GM21390 (cell line): ENCODE data around the gene STRC.
"Not testable (repeated sequence)": the region's sequence is repeated elsewhere in the genome, so short reads cannot be mapped to it uniquely, and the experiment has no call there.

Source experiments
- ATAC-seq: cut with Tn5 transposase; IDR thresholded peaks from one replicate; pipeline ENCODE4 v1.9.1; 2021; ENCODE audit not compliant: unreplicated experiment

STRC gene

GRCh38 chr15:43618700-43619099 lies at the start of gene STRC:
Gene STRC, minus strand, starts transcription at chr15:43618800. Its CDS starts 78 bp downstream, at chr15:43618722.
- not testable (repeated sequence) for ATAC-seq

GRCh38 chr15:43666177-43666576 lies 47.6 kb upstream of the STRC start:
- not testable (repeated sequence) for ATAC-seq

DNA sequence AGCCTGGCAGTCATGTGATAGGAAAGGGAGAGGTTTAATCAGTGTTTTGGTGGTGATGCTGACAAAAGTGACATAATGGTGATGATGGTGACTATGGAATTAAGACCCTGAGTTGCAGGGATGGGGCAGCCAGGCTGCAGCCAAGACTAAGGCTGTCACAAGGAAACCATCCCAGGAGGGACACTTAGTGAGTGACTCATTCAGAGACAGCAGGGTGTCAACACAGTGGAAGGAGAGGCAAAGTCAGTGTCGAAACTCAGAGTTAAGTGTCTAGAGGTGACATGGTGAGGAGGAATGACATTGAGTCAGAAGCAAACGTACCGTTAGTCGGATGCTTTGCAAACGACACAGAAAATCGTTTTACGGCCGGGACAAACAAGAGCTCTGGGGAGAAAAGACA lies 44.7 kb upstream of the STRC start:
- ATAC-seq: not testable (repeated sequence)

GRCh38 chr15:43662293-43662692 lies 43.7 kb upstream of the STRC start:
- ATAC-seq: not testable (repeated sequence)

- ATAC-seq: not testable (repeated sequence)
Measured at GRCh38 chr15:43659727-43660126, 41.1 kb upstream of the STRC start.

GRCh38 chr15:43649430-43649926 lies 30.9 kb upstream of the STRC start:
- ATAC-seq: not testable (repeated sequence)

DNA sequence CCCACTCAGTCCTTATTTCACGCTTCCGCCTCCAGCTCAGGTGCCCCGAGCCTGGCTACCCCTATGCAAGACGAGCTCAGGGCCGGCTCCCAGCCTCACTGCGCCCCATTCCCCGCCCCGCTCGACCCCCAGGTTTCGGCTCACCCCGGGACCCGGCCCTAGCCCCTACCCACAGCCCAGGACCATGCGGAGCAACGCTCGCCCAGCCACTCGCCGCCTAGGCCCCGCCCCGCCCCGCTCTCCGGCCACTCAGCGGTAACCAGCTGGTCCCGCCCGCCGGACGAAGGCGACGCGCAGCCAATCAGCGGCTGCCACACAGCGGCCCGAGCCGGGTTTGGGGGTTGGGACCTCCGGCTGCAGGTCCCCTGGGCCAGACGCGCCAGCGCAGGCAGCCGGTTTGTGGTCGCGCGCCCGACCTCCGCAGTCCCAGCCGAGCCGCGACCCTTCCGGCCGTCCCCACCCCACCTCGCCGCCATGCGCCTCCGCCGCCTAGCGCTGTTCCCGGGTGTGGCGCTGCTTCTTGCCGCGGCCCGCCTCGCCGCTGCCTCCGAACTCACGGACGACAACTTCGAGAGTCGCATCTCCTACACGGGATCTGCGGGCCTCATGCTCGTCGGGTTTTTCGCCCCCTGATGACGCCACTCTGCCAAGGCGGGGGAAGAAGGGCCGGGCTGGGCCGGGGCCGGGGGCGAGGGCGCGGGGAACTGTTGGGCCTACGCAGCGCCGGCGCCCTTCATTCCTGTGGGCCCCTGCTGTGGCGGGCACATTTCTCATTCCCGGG lies 30.2 kb upstream of the STRC start, which contains the start of gene CATSPER2:
TSS of gene CATSPER2 (minus strand) at position 196 of the 781 bp plus-strand sequence. CDS start 783 bp downstream, outside the sequence.
- no peak for ATAC-seq

DNA sequence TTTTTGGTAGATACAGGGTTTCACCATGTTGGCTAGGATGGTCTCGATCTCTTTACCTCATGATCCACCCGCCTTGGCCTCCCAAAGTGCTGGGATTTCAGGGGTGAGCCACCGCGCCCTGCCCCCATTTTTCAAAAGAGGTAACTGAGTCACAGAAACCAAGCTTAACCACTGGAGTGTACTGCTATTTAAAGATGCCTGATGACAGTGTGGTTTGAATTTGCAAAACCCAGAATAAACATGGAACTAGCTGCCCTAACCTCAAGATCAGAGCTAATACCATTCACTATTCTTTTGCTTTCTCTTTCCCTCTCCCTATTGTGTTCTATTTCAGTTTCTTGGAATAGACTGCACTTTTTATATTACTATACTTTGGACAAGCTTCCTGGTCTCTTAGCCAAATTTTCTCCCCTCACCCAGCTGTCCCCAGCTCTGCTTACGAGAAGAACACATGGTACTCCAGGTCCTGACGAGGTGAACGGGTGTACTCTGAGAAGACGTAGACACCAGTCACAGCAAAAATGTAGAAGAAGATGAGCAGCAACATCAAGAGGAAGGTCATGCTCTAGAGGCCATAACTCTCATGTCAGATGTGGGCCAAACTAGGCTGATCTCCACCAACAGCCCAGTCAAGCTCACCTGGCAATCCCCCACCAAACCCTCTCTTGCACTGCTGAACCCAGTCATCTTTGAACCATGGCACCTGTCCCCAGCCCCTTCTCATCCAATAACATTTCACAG lies 20.0 kb upstream of the STRC start:
- peak; percentile 86 for ATAC-seq

DNA sequence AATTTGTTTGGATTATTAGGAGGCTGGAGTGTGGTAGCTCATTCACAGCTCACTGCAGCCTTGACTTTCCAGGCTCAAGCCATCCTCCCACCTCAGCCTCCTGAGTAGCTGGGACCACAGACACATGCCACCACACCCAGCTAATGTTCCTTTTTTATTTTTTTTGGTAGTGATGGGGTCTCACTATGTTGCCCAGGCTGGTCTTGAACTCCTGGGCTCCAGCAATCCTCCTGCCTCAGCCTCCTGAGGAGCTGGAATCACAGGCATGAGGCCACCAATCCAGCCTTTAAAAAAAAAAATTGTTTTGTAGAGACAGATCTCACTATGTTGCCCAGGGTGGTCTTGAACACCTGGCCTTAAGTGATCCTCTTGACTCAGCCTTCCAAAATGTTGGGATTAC lies 8.3 kb upstream of the STRC start:
- not testable (repeated sequence) for ATAC-seq

- no peak for ATAC-seq
Measured at GRCh38 chr15:43625106-43625505, 6.5 kb upstream of the STRC start.

GRCh38 chr15:43622068-43622799 lies 3.6 kb upstream of the STRC start:
- not testable (repeated sequence) for ATAC-seq

DNA sequence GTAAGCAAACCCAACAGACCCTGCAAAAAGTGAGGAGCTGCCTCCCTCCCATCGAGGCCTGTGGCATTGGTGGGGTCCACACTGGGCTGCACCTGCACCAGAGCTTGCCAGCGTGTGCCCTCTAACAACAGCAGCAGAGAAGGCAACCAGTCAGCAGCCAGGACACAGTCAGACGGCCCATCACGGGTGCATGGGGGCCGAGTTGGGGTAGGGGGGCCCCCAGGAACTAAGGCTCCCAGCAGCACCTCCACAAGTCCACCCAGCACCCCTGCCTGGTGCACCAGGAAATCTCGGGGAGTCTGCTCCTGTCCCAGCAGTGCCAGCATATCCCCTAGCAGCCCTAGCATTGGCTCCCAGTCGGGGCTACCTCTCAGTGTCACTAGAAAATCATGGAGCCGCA lies 850 bp downstream of the STRC start:
- not testable (repeated sequence) for ATAC-seq

- not testable (repeated sequence) for ATAC-seq
Measured at GRCh38 chr15:43602233-43602632, 16.4 kb downstream of the STRC start.

DNA sequence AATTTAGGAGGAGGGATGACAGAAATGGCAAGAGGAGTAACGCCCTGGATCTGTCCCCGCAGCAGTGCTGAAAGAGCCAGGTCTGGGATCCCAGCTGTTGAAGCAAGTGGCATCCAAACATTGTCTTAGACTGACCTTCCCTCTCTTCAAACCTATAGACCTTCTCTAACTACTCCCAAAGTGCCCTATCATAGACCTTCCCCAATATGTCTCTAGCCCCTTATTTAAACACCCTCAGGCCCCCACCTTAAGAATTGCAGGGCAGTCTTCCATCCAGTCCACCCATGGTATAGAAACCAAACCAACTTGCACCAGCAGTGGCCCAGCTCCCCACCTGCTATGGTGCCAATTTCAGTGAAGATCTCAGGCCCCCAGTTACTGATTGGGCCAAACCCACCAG lies 18.4 kb downstream of the STRC start:
- not testable (repeated sequence) for ATAC-seq

GRCh38 chr15:43599131-43599530 lies 19.5 kb downstream of the STRC start:
- not testable (repeated sequence) for ATAC-seq

- ATAC-seq: not testable (repeated sequence)
Measured at GRCh38 chr15:43593328-43594190, 25.0 kb downstream of the STRC start, which contains the start of gene CKMT1B. Gene CKMT1B, plus strand, starts transcription at chr15:43594027. Its CDS starts 192 bp downstream, at chr15:43594219.

- ATAC-seq: not testable (repeated sequence)
Measured at GRCh38 chr15:43592841-43593240, 25.8 kb downstream of the STRC start.

DNA sequence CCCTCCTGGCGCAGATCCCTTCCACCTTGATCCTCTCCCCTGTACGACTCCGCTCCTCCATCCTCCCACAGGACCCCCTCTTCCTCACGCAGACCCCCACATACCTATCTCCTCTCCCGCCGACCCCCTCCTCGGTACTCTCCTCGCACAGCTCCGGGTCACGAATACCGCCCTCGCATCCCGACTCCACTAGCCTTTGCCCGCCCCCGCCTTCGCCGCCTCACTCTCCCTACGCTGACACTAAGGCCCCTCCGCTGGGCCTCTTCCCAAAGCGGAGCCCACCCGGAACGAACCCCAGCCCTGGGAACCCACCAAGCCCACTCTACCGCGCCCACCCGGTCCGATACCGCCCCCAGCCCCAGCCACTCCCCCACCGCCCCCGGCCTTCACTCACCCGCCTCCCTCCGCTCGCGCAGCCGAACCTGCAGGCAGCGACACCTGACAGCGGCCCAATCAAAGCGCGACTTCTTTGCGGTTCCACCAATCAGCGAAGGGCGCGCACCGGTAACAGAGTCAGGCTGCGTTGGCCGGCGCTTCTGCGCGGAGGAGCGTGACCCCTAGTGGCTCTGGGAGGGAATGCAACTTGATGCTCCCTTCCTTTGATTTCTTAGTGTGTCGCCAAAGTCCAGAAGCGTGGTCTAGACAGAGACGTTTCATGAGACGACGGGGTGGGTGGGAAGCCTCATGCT lies 28.7 kb downstream of the STRC start, which contains the start of gene PPIP5K1:
TSS of gene PPIP5K1 (minus strand) at position 431 of the 689 bp plus-strand sequence. CDS start 5,704 bp downstream, outside the sequence.
- ATAC-seq: peak; percentile 96

DNA sequence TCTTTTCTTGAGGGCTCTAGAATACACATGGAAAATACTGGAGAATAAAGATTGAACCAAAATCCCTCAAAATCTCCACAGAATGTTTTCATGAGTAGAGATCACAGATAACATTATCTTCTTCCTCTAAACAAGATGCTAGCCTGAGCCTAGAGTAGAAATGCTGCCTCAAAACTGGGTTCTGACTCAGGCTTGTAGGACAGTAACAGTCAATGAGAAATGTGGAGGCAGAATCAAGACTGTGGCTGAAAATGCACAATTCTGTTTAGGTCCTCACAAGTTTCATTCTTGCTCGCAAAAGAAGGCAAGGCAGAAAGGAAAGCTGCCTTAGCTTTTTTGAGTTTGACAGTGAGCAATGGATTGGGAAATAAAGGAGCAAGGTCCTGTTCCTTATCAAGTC lies 44.0 kb downstream of the STRC start:
- ATAC-seq: not testable (repeated sequence)
